HepG2 (cell line): Measurements from ENCODE around the gene ZBED6. TPM values are rescaled to one million over a fixed set of nuclear protein-coding genes. Genes with fewer than 3 reads are reported as not detected.

ENCODE experiments used
- AGO1 ChIP-seq: fragments of 200-400 bp; formaldehyde crosslinking; IDR thresholded peaks from 2 replicates; pipeline ENCODE4 v1.6.1; 2017; ENCODE audit warnings: mild to moderate bottlenecking, low read depth, low read length, moderate library complexity; ENCODE audit not compliant: poor library complexity, severe bottlenecking
- ATAD3A ChIP-seq: sonication (generic); formaldehyde crosslinking; IDR thresholded peaks from 2 replicates; pipeline ENCODE4 v1.4.0; 2020; ENCODE audit warnings: missing genetic modification reagents
- GLMP ChIP-seq: sonication (generic); formaldehyde crosslinking; IDR thresholded peaks from 2 replicates; pipeline ENCODE4 v1.9.0; 2021; ENCODE audit warnings: missing genetic modification reagents, mild to moderate bottlenecking, borderline replicate concordance
- KLF13 ChIP-seq: sonication (generic); formaldehyde crosslinking; IDR thresholded peaks from 2 replicates; pipeline ENCODE4 v1.4.0; 2020; ENCODE audit warnings: mild to moderate bottlenecking, missing genetic modification reagents
- MBNL3 ChIP-seq: fragments of 250-450 bp; sonication (Bioruptor Pico); conservative IDR thresholded peaks from 2 replicates; pipeline ENCODE4 v1.8.0; 2022; ENCODE audit warnings: mild to moderate bottlenecking, inconsistent platforms
- NBN ChIP-seq: fragments of 450-650 bp; conservative IDR thresholded peaks from 2 replicates; pipeline ENCODE4 v1.6.1; 2017
- SMAD9 ChIP-seq: sonication (generic); formaldehyde crosslinking; IDR thresholded peaks from 2 replicates; pipeline ENCODE4 v1.5.1; 2020; ENCODE audit warnings: mild to moderate bottlenecking, missing genetic modification reagents
- SNAI1 ChIP-seq: sonication (generic); formaldehyde crosslinking; IDR thresholded peaks from 2 replicates; pipeline ENCODE4 v1.5.0; 2020; ENCODE audit warnings: mild to moderate bottlenecking, missing genetic modification reagents, borderline replicate concordance
- ZBTB3 ChIP-seq: sonication (generic); formaldehyde crosslinking; IDR thresholded peaks from 2 replicates; pipeline ENCODE4 v1.4.0; 2020; ENCODE audit warnings: low read depth, mild to moderate bottlenecking, moderate library complexity, missing genetic modification reagents, borderline replicate concordance
- ZBTB7B ChIP-seq: sonication (generic); formaldehyde crosslinking; IDR thresholded peaks from 2 replicates; pipeline ENCODE4 v1.4.0; 2020; ENCODE audit warnings: missing genetic modification reagents
- ZFP90 ChIP-seq: sonication (generic); formaldehyde crosslinking; IDR thresholded peaks from 2 replicates; pipeline ENCODE4 v1.8.0; 2022; ENCODE audit warnings: missing genetic modification reagents, mild to moderate bottlenecking, inconsistent platforms, borderline replicate concordance
- ZNF124 ChIP-seq: sonication (generic); formaldehyde crosslinking; IDR thresholded peaks from 2 replicates; pipeline ENCODE4 v1.4.0; 2020; ENCODE audit warnings: missing genetic modification reagents
- ZNF136 ChIP-seq: sonication (generic); formaldehyde crosslinking; IDR thresholded peaks from 2 replicates; pipeline ENCODE4 v1.8.1; 2022; ENCODE audit warnings: low read depth, mild to moderate bottlenecking, moderate library complexity, missing genetic modification reagents
- ZNF225 ChIP-seq: sonication (generic); formaldehyde crosslinking; IDR thresholded peaks from 2 replicates; pipeline ENCODE4 v1.4.0; 2020; ENCODE audit warnings: mild to moderate bottlenecking, missing genetic modification reagents
- ZNF235 ChIP-seq: sonication (generic); formaldehyde crosslinking; IDR thresholded peaks from 2 replicates; pipeline ENCODE4 v1.8.1; 2023; ENCODE audit warnings: mild to moderate bottlenecking, missing genetic modification reagents, borderline replicate concordance
- ZNF430 ChIP-seq: sonication (generic); formaldehyde crosslinking; IDR thresholded peaks from 2 replicates; pipeline ENCODE4 v1.9.0; 2021; ENCODE audit warnings: mild to moderate bottlenecking, missing genetic modification reagents
- ZNF468 ChIP-seq: sonication (generic); formaldehyde crosslinking; IDR thresholded peaks from 2 replicates; pipeline ENCODE4 v1.8.0; 2022; ENCODE audit warnings: mild to moderate bottlenecking, moderate library complexity, missing genetic modification reagents
- ZNF510 ChIP-seq: sonication (generic); formaldehyde crosslinking; IDR thresholded peaks from 2 replicates; pipeline ENCODE4 v1.4.0; 2020; ENCODE audit warnings: low read depth, mild to moderate bottlenecking, missing genetic modification reagents
- ZNF569 ChIP-seq: sonication (generic); formaldehyde crosslinking; IDR thresholded peaks from 2 replicates; pipeline ENCODE4 v1.5.0; 2020; ENCODE audit warnings: mild to moderate bottlenecking, missing genetic modification reagents, moderate library complexity, borderline replicate concordance
- ZNF678 ChIP-seq: sonication (generic); formaldehyde crosslinking; IDR thresholded peaks from 2 replicates; pipeline ENCODE4 v1.4.0; 2020; ENCODE audit warnings: mild to moderate bottlenecking, missing genetic modification reagents
- ZNF7 ChIP-seq: IDR thresholded peaks from 2 replicates; pipeline ENCODE4 v1.6.1; 2016; ENCODE audit warnings: missing biosample characterization, missing genetic modification reagents
- ZNF720 ChIP-seq: sonication (generic); formaldehyde crosslinking; IDR thresholded peaks from 2 replicates; pipeline ENCODE4 v1.4.0; 2020; ENCODE audit warnings: missing genetic modification reagents
- ZNF792 ChIP-seq: IDR thresholded peaks from 2 replicates; pipeline ENCODE4 v1.6.1; 2016
- polyA plus RNA-seq, 8 experiments: library from polyadenylated mRNA; depleted of rRNA in 3 of 8; stranded (reverse) in 7 of 8; unstranded in 1 of 8; fragments of >200 nt; fragmentation: Illumina TruSeq in 4 of 8; extraction: Trizol in 4 of 8; gene quantifications; 2 replicates each; pipeline versions ENCODE4 v1.2.1 to v1.2.3, GENCODE V29; 2011 to 2016; ENCODE audit warnings: low read depth in 4 of 8, missing spikeins in 1 of 8, mixed read lengths in 1 of 8; ENCODE audit not compliant: insufficient read depth in 1 of 8
- total RNA-seq, 5 experiments: library from RNA; depleted of rRNA; stranded (reverse); fragments of >200 nt; fragmentation: Illumina TruSeq; extraction: Trizol; gene quantifications; 2 replicates each; pipeline ENCODE4 v1.2.3, GENCODE V29; 2016; ENCODE audit warnings: low read depth in 1 of 5
- TF ChIP-seq, protein P1 (sequence below): sonication (generic); formaldehyde crosslinking; IDR thresholded peaks from 2 replicates; pipeline ENCODE4 v1.9.0; 2021; ENCODE audit warnings: missing genetic modification reagents, mild to moderate bottlenecking, borderline replicate concordance
- TF ChIP-seq, protein P2 (sequence below): IDR thresholded peaks from 2 replicates; pipeline ENCODE4 v1.6.1; 2016; ENCODE audit warnings: low read depth, control low read depth
- TF ChIP-seq, protein P3 (sequence below): conservative IDR thresholded peaks from 2 replicates; pipeline ENCODE4 v1.6.1; 2018; ENCODE audit warnings: missing genetic modification reagents

ZBED6 gene
- total and polyA plus RNA-seq, 2 of the 13 experiments (the other 11 are each of a cell fraction or from before 2014, with no cell fraction given) = 9.3 to 12.5 TPM

DNA sequence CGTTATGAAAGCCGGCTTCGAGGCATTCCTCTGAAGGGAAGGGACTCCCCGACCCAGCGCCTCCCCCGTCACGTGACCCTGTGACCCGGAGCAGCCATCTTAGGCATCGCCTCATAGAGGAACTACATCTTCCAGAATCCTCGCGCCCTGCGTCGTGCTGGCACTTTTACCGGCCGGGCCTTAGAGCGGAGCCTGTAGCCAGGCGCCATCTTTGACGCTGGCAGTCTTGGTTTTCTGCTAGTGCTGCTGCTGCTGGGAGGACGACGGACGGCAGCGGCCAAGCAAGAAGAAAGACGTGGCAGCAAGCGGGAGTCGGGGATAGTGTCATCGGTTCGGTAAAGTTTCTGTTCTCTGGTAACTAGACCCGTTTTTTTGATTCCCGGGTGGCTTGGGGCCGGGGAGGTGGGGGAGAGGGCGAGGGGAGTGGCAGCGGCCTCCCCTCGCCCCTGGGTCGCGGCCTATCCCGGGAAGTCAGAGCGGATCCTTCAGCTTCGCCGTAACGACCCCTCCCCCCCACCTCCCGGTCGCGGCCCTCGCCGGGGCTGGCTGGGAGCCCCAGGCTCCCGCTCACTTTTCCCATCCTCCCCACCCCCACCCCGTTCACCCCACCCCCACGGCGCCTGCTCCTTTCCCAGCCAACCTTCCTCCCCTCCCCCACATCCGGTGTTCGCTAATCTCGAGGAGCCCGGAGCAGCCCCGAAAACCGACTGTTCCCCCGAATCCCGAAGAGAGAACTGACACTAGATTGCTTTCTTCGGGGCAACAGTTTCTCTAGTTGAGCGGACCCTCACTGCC is at the start of gene ZBED6, which contains the start of gene ZC3H11A (continued):
- TF ChIP-seq, protein P1, sequence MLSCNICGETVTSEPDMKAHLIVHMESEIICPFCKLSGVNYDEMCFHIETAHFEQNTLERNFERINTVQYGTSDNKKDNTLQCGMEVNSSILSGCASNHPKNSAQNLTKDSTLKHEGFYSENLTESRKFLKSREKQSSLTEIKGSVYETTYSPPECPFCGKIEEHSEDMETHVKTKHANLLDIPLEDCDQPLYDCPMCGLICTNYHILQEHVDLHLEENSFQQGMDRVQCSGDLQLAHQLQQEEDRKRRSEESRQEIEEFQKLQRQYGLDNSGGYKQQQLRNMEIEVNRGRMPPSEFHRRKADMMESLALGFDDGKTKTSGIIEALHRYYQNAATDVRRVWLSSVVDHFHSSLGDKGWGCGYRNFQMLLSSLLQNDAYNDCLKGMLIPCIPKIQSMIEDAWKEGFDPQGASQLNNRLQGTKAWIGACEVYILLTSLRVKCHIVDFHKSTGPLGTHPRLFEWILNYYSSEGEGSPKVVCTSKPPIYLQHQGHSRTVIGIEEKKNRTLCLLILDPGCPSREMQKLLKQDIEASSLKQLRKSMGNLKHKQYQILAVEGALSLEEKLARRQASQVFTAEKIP (CRISPR knock-in tag) = no peak
- TF ChIP-seq ZNF792 (CRISPR knock-in tag) (peak; percentile 76), AGO1 (no peak), ZNF124 (CRISPR knock-in tag) (peak; percentile 88; the same call in 1 of the 2 replicates), ZBTB7B (CRISPR knock-in tag) (peak; percentile 40; the same call in 1 of the 2 replicates), ZNF569 (CRISPR knock-in tag) (no peak), MBNL3 (CRISPR knock-in tag) (no peak), SNAI1 (CRISPR knock-in tag) (no peak), GLMP (no peak), SMAD9 (CRISPR knock-in tag) (no peak), NBN (no peak), KLF13 (CRISPR knock-in tag) (no peak), ZFP90 (CRISPR knock-in tag) (peak; percentile 59), ZNF7 (no peak), ZNF510 (CRISPR knock-in tag) (no peak), ZNF225 (no peak), ZNF430 (CRISPR knock-in tag) (no peak; the same call in 1 of the 2 replicates), ZNF468 (no peak), ZBTB3 (no peak), ZNF678 (CRISPR knock-in tag) (no peak), ZNF235 (CRISPR knock-in tag) (no peak), ZNF720 (no peak), ZNF136 (CRISPR knock-in tag) (no peak), ATAD3A (no peak)
- TF ChIP-seq, protein P2, sequence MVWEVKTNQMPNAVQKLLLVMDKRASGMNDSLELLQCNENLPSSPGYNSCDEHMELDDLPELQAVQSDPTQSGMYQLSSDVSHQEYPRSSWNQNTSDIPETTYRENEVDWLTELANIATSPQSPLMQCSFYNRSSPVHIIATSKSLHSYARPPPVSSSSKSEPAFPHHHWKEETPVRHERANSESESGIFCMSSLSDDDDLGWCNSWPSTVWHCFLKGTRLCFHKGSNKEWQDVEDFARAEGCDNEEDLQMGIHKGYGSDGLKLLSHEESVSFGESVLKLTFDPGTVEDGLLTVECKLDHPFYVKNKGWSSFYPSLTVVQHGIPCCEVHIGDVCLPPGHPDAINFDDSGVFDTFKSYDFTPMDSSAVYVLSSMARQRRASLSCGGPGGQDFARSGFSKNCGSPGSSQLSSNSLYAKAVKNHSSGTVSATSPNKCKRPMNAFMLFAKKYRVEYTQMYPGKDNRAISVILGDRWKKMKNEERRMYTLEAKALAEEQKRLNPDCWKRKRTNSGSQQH (CRISPR knock-in tag) = 0 out of 2 replicates have a peak, but pooled peaks have one; percentile 30
- TF ChIP-seq, protein P3, sequence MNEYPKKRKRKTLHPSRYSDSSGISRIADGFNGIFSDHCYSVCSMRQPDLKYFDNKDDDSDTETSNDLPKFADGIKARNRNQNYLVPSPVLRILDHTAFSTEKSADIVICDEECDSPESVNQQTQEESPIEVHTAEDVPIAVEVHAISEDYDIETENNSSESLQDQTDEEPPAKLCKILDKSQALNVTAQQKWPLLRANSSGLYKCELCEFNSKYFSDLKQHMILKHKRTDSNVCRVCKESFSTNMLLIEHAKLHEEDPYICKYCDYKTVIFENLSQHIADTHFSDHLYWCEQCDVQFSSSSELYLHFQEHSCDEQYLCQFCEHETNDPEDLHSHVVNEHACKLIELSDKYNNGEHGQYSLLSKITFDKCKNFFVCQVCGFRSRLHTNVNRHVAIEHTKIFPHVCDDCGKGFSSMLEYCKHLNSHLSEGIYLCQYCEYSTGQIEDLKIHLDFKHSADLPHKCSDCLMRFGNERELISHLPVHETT (CRISPR knock-in tag) = peak; percentile 87
